Astrocyte of the cerebellum (primary cell): ENCODE data around the gene CRYM.
"Not testable (repeated sequence)": the region's sequence is repeated elsewhere in the genome, so short reads cannot be mapped to it uniquely, and the experiment has no call there.

ENCODE experiments used
- DNase-seq: peaks from one replicate; pipeline ENCODE4 v3.0.0-alpha.2; 2011; ENCODE audit warnings: low read depth
- H3K4me3 ChIP-seq: 2 replicates; pipeline ENCODE4 v1.5.1; 2011; ENCODE audit warnings: mild to moderate bottlenecking, low read depth, low read length, moderate library complexity
- in situ Hi-C: cut with HindIII; loops from 2 replicates; pipeline ENCODE4 v1.10.0; 2017; ENCODE audit warnings: low sequenced_read_pairs
- TF ChIP-seq, protein P1 (sequence below): IDR thresholded peaks from 2 replicates; pipeline ENCODE4 v1.5.1; 2012; ENCODE audit warnings: low read length, low read depth, moderate library complexity, mild to moderate bottlenecking; ENCODE audit errors: missing control alignments

The CRYM gene

DNA sequence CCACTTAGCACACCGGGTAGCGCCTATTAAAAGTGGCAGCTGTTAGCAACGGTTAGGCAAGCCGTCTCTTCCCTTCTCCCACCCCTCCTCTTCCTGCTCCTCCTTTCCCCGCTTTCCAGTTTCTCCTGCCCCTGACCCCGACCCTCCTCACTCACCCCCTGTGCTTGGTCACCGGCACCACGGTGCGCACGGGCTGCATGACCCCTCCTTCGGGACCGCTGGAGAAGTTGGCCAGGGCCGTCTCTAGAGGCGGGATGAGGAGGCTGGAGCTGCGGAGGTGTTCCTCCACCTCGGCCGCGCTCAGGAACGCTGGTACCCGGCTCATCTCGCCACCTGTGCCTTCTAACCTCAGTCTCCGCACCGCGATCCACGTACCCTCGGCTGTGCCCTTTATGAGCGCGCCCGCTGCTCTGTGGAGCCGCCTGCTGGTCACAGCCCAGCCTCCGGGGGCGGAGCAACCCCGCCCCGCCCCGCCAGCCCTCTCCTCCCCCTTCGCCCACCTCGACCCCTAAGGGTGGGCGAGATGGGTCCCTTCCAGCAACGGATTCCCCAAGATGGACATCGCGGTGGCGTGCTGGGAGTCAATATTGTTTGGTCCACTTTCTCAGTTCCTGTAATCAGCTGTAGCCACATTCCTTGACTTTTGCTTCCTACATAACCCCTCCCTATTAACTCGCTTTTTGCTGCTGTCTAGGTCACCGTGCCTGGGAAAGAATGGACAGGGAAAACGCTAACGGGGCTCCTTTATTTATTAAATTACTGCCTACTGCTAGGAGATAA lies at the start of gene CRYM:
Gene CRYM (minus strand): TSS at position 364 of the 780 bp plus-strand sequence. CDS start 39 bp downstream, at position 325.
- no peak for DNase-seq
- peak within 1 kb of the TSS; percentile 21 for H3K4me3 ChIP-seq
- TF ChIP-seq, protein P1, sequence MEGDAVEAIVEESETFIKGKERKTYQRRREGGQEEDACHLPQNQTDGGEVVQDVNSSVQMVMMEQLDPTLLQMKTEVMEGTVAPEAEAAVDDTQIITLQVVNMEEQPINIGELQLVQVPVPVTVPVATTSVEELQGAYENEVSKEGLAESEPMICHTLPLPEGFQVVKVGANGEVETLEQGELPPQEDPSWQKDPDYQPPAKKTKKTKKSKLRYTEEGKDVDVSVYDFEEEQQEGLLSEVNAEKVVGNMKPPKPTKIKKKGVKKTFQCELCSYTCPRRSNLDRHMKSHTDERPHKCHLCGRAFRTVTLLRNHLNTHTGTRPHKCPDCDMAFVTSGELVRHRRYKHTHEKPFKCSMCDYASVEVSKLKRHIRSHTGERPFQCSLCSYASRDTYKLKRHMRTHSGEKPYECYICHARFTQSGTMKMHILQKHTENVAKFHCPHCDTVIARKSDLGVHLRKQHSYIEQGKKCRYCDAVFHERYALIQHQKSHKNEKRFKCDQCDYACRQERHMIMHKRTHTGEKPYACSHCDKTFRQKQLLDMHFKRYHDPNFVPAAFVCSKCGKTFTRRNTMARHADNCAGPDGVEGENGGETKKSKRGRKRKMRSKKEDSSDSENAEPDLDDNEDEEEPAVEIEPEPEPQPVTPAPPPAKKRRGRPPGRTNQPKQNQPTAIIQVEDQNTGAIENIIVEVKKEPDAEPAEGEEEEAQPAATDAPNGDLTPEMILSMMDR, result peak; percentile 70
- in situ Hi-C loops, result no loop called here

DNA sequence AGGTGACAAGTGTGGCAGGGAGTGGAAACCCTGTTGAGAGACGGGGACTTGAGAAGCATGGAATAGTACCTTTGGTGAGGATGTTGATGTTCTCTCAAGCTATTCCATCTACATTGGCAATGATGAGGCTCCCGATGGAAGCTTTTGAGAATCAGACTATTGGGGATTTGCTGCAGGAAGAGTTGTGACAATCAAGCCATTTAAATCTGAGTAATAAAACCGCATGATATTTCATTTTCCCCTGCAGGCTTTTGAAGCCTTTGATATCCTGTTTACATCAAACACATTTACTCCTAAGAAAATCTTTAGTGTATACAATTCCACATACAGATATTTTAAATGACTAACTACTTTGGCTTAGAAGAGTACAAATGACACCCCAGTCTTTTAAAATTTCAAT lies 49.0 kb upstream of the CRYM start:
- DNase-seq, result no peak
- in situ Hi-C loops, result no loop called here
- no peak overlapping the region for H3K4me3 ChIP-seq
- TF ChIP-seq, protein P1, result no peak

DNA sequence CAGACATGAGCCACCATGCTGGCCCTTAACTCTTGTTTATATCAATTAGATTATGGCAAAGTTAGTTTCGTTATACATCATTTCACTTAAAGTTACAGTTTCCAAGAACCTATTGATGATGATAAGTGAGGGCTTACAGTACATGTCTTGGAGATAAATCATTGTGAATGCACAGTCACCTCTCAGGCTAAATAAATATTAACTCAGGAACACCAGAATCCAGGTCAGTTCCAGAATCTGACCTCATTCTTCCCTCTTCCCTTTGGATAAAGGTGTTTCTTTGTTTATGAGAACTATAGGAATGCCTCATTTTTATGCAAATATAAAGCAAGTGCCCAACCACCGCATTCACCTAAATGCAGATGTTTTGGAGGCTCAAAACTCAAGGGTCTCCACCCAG lies 48.4 kb upstream of the CRYM start:
- TF ChIP-seq, protein P1, result no peak
- in situ Hi-C loops, result no loop called here
- no peak overlapping the region for H3K4me3 ChIP-seq
- no peak for DNase-seq

DNA sequence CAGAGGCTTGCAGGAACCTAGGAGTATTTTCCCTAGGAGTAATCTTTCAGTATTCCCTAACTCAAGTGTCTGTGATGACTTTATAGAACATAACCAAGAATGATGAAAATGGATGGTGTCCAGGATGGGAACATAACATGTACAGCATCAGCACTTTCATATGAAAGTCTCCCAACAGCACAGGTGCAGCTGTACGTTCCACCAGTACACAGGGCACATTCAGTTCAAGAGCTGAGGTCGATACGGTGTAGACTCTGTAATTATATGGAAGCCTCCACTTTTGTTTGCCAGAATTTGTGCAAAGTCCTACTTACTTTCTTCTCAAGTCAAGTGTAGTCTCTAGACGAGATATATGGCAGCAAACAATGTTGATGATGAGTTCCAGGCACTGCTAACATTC lies 46.2 kb upstream of the CRYM start:
- TF ChIP-seq, protein P1, result no peak
- in situ Hi-C loops, result no loop called here
- DNase-seq, result no peak
- H3K4me3 ChIP-seq, result no peak overlapping the region

DNA sequence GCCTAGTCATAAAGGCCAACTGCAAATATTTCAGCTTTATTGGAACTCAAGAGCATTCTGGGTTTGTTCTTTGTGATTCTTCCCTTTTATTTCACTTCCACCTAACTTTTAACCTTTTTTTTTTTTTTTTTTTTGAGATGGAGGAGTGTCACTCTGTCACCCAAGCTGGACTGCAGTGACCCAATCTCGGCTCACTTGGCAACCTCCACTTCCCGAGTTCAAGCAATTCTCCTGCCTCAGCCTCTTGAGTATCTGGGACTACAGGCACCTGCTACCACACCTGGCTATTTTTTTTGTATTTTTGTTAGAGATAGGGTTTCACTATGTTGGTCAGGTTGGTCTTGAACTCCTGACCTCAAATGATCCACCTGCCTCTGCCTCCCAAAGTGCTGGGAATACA lies 44.2 kb upstream of the CRYM start:
- in situ Hi-C loops, H3K4me3 ChIP-seq, DNase-seq: not testable (repeated sequence)

DNA sequence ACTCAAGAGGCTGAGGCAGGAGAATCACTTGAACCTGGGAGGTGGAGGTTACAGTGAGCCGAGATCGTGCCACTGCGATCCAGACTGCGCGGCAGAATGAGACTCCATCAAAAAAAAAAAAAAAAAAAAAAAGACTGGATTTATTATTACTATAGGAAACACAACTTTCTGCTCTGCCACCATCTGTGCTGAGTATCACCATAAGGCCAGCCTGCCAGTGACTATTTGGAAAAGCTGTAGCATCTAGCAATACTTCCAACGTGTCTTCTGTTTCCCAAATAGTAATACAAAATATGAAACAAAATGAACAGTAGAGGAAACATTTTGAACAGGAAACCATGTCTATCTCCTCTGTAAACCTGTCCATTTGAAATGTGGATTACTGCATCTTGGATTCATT lies 43.6 kb upstream of the CRYM start:
- no peak overlapping the region for H3K4me3 ChIP-seq
- TF ChIP-seq, protein P1, result no peak
- DNase-seq, result no peak
- in situ Hi-C loops, result no loop called here

DNA sequence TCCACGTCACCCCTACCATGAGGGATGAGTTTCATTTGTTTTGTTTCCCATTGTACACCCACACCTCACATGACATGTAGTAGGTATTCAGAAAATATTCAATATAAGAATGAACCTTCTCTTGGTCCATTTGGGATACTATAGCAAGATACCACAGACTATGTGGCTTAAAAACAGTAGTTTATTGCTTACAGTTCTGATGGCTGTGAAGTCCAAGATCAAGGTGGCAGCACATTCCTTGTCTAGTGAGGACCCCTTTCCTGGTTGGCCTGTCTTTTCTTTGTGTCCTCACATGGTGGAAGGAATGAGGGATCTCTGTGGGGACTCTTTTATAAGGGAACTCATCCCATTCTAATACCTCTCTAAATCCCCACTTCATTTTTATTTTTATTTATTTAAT lies 36.2 kb upstream of the CRYM start:
- TF ChIP-seq, protein P1, result no peak
- no peak for DNase-seq
- no peak overlapping the region for H3K4me3 ChIP-seq
- in situ Hi-C loops, result no loop called here

DNA sequence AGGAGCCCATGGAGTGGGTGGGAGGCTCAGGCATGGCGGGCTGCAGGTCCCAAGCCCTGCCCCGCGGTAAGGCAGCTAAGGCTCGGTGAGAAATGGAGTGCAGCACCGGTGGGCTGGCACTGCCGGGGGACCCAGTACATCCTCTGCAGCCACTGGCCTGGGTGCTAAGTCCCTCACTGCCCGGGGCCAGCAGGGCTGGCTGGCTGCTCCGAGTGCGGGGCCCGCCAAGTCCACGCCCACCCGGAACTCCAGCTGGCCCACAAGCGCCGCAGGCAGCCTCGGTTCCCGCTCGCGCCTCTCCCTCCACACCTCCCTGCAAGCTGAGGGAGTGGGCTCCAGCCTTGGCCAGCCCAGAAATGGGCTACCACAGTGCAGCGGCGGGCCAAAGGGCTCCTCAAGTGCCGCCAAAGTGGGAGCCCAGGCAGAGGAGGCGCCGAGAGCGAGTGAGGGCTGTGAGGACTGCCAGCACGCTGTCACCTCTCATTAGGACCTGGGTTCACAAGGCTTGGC lies 34.8 kb upstream of the CRYM start:
- H3K4me3 ChIP-seq, DNase-seq, in situ Hi-C loops: not testable (repeated sequence)

DNA sequence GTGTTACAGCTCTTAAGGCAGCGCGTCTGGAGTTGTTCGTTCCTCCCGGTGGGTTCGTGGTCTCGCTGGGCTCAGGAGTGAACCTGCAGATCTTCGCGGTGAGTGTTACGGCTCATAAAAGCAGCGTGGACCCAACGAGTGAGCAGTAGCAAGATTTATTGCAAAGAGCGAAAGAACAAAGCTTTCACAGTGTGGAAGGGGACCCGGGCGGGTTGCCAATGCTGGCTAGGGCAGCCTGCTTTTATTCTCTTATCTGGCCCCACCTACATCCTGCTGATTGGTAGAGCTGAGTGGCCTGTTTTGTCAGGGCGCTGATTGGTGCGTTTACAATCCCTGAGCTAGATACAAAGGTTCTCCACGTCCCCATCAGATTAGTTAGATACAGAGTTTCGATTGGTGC lies 34.0 kb upstream of the CRYM start:
- DNase-seq, H3K4me3 ChIP-seq, in situ Hi-C loops: not testable (repeated sequence)

DNA sequence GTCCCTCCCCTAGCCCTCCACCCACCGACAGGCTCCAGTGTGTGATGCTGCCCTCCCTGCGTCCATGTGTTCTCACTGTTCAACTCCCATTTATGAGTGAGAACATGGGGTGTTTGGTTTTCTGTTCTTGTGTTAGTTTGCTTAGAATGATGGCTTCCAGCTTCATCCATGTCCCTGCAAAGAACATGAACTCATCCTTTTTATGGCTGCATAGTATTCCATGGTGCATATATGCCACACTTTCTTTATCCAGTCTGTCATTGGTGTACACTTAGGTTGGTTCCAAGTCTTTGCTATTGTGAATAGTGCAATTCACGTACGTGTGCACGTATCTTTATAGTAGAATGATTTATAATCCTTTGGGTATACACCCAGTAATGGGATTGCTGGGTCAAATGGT lies 28.6 kb upstream of the CRYM start:
- in situ Hi-C loops, DNase-seq, H3K4me3 ChIP-seq: not testable (repeated sequence)
